ENCODE results near the gene NCOR2.

The NCOR2 gene

DNA sequence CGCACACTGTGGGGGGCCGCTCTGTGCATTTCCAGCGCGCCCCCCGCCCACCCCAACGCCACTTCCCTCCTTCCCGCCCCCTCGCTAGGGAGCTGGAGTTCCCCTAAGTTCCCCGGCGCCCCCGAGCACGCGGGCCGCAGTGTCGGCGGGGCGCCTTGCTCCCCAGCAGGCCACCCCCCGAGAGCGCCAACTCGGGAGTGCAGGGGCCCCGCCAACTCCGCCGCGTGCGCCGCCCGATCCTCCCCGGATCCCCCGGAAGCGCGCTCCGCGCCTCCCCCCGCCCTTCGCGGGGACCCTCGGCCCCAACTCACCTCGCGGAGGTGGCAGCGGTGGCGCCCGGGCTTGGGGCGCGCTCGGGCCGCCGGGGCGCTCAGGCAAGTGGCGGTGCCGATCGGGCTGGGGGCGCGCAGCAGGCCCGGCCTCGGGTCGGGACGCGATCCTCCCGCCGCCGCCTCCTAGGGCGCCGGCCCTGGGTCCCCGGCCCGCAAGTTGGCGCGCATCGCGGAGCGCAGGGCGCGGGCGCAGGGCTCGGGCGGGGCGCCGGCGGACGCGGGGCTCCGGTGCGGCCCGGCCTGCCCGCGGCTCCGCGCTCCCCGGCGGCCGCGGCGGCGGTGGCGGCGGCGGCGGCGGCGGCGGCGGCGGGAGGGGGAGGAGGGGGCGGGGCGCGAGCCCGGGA lies at the start of gene NCOR2:
Gene NCOR2, minus strand, starts transcription at position 616 of the 676 bp plus-strand sequence. CDS start 72,361 bp downstream, outside the sequence.
- Mint-ChIP-seq H3K4me1 (ENCODE audit: low read depth) (peaks cover 39% of the 10 kb centered on the region), H3K4me3 (peak within 1 kb of the TSS; percentile 93), H3K36me3 (ENCODE audit: low read depth) (peaks cover 9% of the 10 kb centered on the region), H3K27me3 (no peaks in the 10 kb centered on the region), H3K9me3 (no peaks in the 10 kb centered on the region), H3K27ac (peak within 1 kb of the TSS; percentile 90)
- peak; percentile 79 for DNase-seq

DNA sequence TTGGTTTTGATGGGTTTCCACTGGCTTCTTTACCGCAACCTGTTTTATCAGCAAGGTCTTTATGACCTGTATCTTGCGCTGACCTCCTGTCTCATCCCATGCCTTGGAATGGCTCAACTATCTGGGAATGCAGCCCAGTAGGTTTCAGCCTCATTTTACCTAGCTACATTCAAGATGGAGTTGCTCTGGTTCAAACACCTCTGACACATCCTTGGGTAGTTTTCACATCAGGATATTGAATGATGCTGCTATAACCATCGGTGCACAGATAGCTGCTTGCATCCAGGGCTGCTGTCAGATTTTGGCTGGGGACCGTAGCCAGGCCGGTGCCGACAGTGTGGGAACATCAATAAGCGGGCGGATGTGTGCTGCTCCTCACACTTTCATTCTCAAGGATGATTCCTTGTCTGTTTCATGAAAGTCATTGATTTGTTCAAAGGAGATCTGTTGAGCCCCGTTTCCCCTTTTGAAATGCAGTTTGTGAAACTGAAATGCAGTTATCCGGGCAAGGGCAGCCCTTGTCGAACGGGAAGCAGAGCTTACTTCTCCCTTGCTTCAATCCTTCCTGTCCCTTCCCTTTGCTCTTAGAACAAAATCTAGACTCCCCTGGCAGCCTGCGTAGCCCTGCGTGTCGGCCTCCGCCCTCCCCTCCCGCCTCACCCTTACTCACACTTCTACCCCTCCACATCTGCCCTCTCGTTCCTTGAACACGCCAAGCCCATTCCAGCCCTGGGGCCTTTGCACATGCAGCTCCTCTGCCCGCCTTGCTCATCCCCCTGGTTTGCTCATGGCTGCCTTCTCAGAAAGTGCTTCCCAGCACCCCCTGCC lies 49.2 kb upstream of the NCOR2 start:
- no peaks in the 10 kb centered on the region for H3K27me3 Mint-ChIP-seq
- peaks cover 3% of the 10 kb centered on the region for H3K4me1 Mint-ChIP-seq (ENCODE audit: low read depth)
- no peaks in the 10 kb centered on the region for H3K36me3 Mint-ChIP-seq (ENCODE audit: low read depth)
- no peak overlapping the region for H3K4me3 Mint-ChIP-seq
- no peak overlapping the region for H3K27ac Mint-ChIP-seq
- H3K9me3 Mint-ChIP-seq, result no peaks in the 10 kb centered on the region
- DNase-seq, result no peak

DNA sequence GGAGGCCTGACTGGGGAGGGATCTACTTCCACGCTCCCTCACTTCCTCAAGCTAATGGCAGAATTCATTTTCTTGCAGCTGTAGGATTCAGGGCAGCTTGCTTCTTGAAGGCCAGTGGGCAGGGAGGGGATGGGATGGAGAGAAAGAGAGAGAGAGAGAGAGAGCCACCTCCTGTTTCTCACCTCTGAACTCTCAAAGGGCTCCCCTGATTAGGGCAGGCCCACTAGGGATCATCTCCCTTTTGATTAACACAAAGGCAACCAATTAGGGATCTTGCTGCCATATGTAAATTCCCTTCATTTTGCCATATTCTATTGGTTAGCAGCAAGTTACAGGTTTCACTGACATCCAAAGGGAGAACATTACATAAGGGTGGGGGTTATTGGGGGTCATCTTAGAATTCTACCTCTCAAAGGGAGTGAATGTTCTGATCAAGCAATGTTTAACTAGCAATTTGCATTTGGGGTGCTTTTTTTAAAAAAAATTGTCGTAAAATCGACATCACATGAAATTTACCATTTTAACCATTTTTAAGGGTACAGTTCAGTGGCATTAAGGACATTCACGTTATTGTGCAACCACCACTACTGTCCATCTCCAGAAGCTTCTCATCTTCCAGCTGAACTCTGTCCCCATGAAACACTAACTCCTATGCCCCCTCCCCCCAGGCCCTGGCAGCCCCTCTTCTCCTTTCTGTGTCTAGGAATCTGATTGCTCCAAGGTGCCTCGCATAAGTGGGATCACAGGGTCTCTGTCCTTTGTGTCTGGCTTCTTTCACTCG lies 47.3 kb upstream of the NCOR2 start:
- no peak for DNase-seq
- Mint-ChIP-seq H3K4me1 (ENCODE audit: low read depth) (peaks cover 7% of the 10 kb centered on the region), H3K36me3 (ENCODE audit: low read depth) (no peaks in the 10 kb centered on the region), H3K9me3 (no peaks in the 10 kb centered on the region), H3K27ac (no peak overlapping the region), H3K4me3 (no peak overlapping the region), H3K27me3 (peaks cover under 1% of the 10 kb centered on the region)

DNA sequence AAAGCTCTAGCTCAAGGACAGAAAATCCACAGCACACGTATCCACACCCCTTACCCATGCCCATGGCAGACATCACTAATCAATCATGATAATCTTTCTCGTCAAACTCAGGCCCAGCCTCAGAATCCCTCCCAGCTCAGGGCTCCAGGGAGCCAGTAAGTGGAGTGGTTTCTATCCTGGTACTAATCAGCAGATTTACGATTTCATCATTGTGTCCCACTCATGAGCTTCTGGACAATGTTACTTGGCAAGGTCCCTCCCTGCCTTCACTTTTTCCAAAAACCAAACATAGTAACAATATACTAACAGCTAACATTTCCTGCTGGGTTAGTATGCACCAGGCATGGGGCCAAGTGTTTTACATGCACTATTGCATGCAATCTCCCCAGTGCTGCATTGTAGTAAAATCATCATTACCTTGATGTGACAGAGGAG lies 45.8 kb upstream of the NCOR2 start:
- no peaks in the 10 kb centered on the region for H3K36me3 Mint-ChIP-seq (ENCODE audit: low read depth)
- peaks cover 22% of the 10 kb centered on the region for H3K4me1 Mint-ChIP-seq (ENCODE audit: low read depth)
- H3K27me3 Mint-ChIP-seq, result peaks cover 5% of the 10 kb centered on the region
- no peak for DNase-seq
- H3K27ac Mint-ChIP-seq, result no peak overlapping the region
- no peak overlapping the region for H3K4me3 Mint-ChIP-seq
- no peaks in the 10 kb centered on the region for H3K9me3 Mint-ChIP-seq

DNA sequence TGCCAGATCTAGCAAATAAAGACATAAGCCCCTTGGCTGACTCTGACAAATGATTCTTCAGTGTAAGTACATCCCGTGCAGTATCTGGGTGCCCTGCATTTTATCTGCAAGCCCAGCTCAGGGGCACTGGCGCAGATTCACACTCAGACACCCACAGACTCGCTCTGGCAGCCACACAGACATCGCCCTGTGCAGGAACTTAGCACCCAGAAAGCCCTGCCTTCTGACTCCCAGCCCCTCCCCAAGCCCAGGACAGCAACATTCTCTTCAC lies 44.9 kb upstream of the NCOR2 start:
- DNase-seq, result no peak
- Mint-ChIP-seq H3K36me3 (ENCODE audit: low read depth) (no peaks in the 10 kb centered on the region), H3K4me3 (no peak overlapping the region), H3K9me3 (no peaks in the 10 kb centered on the region), H3K27me3 (peaks cover 5% of the 10 kb centered on the region), H3K4me1 (ENCODE audit: low read depth) (peaks cover 26% of the 10 kb centered on the region), H3K27ac (no peak overlapping the region)

DNA sequence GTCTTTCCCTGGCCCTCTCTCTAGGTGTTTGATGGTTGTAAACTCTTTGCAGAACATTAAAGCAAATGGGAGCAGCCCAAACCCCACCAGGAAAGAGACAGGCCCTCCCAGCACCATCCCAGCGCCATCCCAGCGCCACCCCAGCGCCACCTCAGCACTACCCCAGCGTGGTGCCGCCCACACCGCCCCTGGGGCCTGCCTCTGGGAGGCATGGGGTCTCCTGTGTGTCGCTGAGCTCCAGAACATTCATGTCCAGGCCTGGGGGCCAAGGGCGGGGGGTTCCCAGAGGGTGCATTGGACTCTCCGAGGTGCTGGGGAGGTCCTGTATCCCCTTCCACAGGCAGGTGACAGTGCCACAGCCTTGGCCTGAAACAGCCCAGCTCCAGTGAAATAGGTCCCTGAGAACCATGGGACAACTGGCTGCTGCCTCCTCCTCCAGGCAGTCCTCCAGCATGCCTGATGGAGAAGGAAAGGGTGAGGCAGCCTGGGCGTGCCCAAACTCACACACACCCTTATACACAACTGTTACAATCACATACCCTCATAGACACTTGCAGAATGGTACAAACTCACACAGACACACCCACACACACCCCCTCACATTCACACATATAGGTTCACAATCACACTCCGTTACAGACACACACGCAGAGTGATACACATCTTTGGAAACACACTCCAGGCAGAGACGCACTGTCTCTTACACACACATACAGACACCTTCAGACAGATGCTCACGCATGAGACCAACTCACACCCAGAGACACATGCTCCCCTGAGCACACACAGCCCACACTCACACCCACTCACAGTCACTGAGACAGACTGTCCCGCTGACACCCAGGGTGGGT lies 44.4 kb upstream of the NCOR2 start:
- DNase-seq, result no peak
- H3K27ac Mint-ChIP-seq, result no peak overlapping the region
- H3K9me3 Mint-ChIP-seq, result no peaks in the 10 kb centered on the region
- peaks cover 5% of the 10 kb centered on the region for H3K27me3 Mint-ChIP-seq
- no peak overlapping the region for H3K4me3 Mint-ChIP-seq
- no peaks in the 10 kb centered on the region for H3K36me3 Mint-ChIP-seq (ENCODE audit: low read depth)
- peaks cover 23% of the 10 kb centered on the region for H3K4me1 Mint-ChIP-seq (ENCODE audit: low read depth)

DNA sequence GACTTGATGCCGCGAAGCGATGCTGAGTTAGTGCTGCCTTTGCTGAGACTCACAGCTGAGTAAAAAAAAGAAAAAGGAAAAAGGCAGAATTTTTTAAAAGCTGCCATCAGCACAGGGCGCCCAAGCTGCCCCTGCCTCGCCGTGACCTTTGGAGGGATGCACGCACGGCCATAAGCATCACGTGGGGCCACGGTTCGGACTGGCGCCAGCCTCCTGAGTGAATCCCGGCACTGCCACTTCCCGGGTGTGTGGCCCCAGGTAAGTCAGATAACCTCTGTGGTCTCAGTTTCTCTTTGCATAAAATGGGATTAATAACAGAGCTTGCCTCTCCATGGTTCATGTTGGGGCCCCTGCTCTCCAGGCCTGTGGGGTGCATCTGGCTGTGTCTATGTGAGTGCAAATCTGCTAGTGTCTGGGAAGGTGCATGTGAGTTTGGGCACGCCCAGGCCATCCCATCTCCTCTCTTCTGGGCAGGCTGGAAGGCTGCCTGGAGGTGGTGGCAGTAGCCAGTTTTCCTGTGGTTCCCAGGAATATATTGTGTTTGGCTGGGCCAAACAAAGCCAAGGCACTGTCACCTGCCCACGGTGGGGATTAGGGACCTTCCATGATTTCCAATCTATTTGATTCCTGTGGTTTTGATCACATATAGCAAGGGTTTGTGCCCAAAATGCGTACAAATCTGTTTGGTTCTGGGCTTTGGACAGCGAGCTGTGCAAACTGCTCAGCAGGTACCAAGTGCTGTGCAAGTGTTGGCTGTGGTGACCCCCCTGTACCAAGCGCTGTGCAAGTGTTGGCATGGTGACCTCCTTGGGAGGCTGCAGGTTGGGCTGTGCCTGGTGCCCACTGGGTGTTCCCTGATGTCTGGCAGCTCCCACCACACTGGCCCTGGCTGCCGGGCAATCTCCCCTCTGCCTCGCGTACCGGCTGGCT lies 43.5 kb upstream of the NCOR2 start:
- peaks cover 5% of the 10 kb centered on the region for H3K27me3 Mint-ChIP-seq
- peaks cover 23% of the 10 kb centered on the region for H3K4me1 Mint-ChIP-seq (ENCODE audit: low read depth)
- H3K36me3 Mint-ChIP-seq (ENCODE audit: low read depth), result no peaks in the 10 kb centered on the region
- no peak for DNase-seq
- H3K4me3 Mint-ChIP-seq, result no peak overlapping the region
- H3K9me3 Mint-ChIP-seq, result no peaks in the 10 kb centered on the region
- H3K27ac Mint-ChIP-seq, result no peak overlapping the region

DNA sequence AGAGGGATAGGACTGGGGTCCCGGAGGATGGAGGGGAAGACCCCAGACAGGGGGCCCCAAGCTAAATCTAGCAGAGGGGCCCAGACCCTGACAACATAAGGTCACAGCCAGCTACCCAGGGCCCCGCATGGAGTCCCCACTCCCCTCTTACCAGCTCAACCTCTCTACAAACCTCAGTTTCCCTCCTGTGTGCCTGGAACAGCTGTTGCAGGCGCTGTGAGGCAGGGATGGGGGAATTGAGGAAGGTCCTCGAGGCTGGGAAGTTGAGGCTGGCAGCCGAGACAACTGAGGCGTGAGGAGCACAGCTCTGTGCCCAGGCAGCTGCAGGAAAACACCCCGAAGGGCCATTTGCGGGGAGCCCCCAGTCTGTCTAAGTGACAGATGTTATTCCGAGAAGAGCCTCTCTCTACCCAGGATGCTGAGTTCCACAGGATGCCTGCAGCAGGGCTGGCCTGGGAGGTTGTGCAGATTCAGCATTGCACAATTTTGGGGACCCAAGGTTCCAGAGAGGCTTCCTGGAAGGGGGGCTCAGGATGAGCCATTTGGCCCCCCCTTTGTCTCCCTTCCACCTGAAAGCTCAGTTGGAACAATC lies 42.7 kb upstream of the NCOR2 start:
- H3K4me1 Mint-ChIP-seq (ENCODE audit: low read depth), result peaks cover 23% of the 10 kb centered on the region
- H3K27me3 Mint-ChIP-seq, result peaks cover 5% of the 10 kb centered on the region
- no peak for DNase-seq
- H3K36me3 Mint-ChIP-seq (ENCODE audit: low read depth), result no peaks in the 10 kb centered on the region
- no peaks in the 10 kb centered on the region for H3K9me3 Mint-ChIP-seq
- H3K4me3 Mint-ChIP-seq, result no peak overlapping the region
- H3K27ac Mint-ChIP-seq, result no peak overlapping the region

DNA sequence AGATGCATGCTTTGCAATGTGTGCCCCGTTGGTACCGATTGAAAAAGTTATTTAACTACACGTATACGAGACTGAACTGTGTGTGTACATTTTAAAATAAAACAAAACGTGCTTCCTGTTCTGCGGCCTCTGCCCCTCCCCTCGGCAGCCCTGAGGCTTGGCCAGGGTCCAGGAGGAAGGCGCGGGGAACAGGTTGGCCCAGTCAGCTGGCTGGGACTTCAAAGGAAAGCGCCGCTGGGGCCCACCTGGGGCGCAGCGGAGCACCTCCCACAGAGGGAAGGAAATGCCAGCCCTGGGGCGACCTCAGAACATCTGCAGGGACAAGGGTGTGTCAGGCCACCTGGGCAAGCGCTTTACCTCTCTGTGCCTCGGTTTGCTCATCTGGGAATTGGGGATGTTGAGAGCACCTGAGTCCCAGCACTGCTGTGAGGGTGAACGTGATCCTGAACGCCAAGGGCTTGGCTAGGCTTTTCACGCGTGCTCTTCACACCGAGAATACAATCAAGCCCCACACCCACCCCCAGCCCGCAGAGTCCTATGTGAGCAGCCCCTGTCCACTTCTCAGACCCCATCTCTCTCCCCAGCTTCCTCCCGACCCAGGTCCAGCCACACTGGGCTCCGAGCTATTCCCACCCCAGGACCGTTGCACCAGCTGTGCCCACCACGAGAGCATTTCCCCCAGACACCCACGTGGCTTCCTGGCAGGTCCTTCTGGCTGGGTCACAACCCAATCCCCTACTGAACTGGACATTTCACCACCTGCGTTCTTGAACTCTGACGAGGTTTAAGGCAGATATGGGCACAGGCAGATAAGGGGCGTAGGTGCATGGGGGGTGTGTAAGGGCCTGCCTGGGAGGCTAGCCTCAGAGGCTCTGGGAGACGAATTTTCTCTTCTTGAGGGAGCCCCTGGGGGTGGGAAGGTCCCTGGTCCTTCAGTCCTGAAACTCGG lies 41.9 kb upstream of the NCOR2 start:
- peak; percentile 78 for DNase-seq
- Mint-ChIP-seq H3K4me3 (peak overlapping the region; percentile 26), H3K27me3 (peaks cover 5% of the 10 kb centered on the region), H3K27ac (no peak overlapping the region), H3K9me3 (no peaks in the 10 kb centered on the region), H3K4me1 (ENCODE audit: low read depth) (peaks cover 23% of the 10 kb centered on the region), H3K36me3 (ENCODE audit: low read depth) (no peaks in the 10 kb centered on the region)

DNA sequence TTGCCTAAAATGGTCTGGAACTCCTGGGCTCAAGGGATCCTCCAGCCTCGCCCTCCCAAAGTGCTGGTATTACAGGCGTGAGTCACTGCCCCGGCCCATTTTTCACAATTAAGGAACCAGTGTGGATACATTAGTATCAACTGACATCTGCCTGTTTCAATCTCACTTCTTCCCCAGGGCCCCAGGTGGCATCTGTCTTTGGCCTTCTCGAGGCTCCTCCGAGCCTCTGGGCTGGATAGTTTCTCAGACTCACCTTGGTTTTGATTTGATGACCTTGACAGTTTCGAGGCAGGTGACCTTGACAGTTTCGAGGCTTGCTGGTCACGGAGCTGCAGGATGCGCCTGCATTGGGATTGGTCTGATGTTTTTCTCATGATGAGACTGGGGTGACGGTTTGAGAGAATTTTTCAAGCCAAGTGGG lies 41.0 kb upstream of the NCOR2 start:
- Mint-ChIP-seq H3K27me3 (peaks cover 5% of the 10 kb centered on the region), H3K9me3 (no peaks in the 10 kb centered on the region), H3K27ac (no peak overlapping the region), H3K36me3 (ENCODE audit: low read depth) (no peaks in the 10 kb centered on the region), H3K4me1 (ENCODE audit: low read depth) (peaks cover 23% of the 10 kb centered on the region), H3K4me3 (peak overlapping the region; percentile 26)
- no peak for DNase-seq

DNA sequence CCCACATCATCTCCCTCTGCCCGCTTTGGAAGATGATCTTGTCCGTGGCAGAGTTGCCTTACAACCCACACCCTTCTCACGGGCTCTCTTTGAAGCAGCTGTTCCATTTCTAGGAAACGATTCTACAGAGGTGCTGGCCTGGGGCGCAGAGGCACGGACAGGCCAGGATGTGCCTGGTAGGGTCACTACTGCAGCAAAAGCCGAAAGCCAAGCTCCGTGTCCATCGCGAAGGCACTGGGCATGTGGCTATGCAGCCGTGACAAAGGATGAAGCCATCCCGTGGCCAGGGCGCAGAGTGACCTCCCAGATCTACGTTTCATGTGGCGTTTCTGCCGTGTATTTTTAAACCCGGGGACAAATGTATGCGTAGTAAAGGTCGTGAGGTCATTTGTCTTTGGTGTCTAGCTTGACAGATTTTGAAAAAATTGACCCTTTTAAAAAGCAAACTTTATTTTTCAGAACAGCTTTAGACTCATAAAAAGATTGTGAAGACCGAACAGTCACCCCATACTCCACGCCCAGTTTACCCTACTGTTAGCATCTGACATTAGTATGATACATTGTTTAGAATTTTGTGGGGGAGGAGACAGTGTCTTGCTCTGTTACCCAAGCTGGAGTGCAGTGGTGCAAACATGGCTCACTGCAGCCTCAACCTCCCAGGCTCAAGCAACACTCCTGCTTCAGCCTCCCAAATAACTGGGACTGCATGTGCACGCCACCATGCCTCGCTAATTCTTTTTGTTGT lies 40.4 kb upstream of the NCOR2 start:
- no peak for DNase-seq
- Mint-ChIP-seq H3K27me3 (peaks cover 5% of the 10 kb centered on the region), H3K4me1 (ENCODE audit: low read depth) (peaks cover 23% of the 10 kb centered on the region), H3K9me3 (no peaks in the 10 kb centered on the region), H3K36me3 (ENCODE audit: low read depth) (no peaks in the 10 kb centered on the region), H3K27ac (no peak overlapping the region), H3K4me3 (no peak overlapping the region)

Measured in activated T-cell treated with anti-CD3 and anti-CD28 coated beads, Interleukin-2, amount 50 U/mL, for 24 hours (primary cell).